ENCODE results near the gene SDR9C7.

Gene SDR9C7

GRCh38 chr12:56877195-56878009 lies 56.8 kb downstream of the SDR9C7 start:
- DNase-seq (ENCODE audit: low read depth): no peak

GRCh38 chr12:56874821-56875220 lies 59.4 kb downstream of the SDR9C7 start:
- DNase-seq (ENCODE audit: low read depth): no peak

GRCh38 chr12:56873382-56873781 lies 60.8 kb downstream of the SDR9C7 start:
- no peak for DNase-seq (ENCODE audit: low read depth)

Measured in T follicular helper cell (primary cell).